GM18508 (cell line): ENCODE data around the gene MAPK7.

Experiments used
- ATAC-seq: cut with Tn5 transposase; IDR thresholded peaks from one replicate; pipeline ENCODE4 v1.9.1; 2021; ENCODE audit warnings: moderate number of reproducible peaks; ENCODE audit not compliant: insufficient read depth, unreplicated experiment

The MAPK7 gene

DNA sequence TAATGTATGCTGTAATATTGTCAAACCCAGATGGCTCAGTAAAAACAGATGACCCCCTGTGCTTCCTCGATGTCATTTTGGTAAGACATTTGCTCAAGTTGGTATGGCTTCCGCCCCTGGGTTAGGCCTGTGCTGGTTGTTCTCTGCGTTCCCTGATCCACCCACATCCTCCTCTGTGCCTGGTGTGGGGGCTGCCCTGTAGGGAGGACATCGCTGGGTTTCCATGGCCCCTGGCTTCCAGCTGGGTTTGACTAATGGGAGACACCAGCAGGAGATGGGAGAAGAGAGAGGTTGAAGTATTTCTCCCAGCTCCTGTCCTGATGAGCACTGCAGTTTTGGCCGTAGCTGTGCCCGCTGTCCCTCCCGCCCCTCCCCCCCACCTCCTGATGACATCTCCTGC, 13.1 kb downstream of the MAPK7 start:
- no peak for ATAC-seq

DNA sequence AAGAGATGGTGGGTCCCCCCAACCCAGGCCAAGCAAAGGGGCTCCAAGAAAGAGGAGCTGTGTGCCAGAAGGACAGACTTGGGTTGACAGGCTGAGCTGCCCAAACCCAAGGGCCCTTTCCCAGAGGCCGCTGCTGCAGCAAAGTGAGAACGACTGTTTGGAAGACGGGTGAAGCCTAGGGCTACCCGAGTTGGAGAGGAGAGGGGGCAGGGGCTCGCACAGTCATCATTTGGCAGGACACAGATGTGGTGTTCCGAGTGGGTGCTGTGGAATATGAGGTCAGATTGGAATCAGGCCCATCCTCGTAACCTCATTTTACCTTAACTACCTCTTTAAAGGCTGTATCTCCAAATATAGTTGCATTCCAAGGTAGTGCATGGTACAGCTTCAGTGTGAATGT, 14.0 kb downstream of the MAPK7 start:
- no peak for ATAC-seq

DNA sequence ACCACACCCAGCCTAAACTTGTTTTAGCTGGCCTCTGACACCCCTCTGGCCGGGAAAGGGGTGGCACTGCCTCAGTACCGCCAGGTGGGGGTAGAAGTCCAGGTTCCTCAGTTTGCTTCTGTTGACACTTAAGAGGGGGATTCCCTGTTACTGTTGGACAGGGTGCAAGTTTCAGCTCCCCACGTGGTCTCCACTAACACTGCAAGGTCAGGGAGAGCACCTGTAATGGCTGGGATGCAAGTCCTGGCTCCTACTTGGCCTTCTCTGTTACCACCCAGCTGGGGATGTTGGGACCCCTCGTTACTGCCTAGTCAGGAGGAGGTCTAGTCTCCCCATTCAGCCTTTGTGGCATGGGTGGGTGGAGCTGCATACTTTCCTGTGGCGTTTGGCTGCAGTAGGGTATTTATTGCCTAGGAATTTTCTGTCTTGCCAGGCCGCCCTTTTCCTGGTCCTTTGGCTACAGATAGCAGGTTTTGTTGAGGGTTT, 19.3 kb downstream of the MAPK7 start:
- ATAC-seq, result no peak

DNA sequence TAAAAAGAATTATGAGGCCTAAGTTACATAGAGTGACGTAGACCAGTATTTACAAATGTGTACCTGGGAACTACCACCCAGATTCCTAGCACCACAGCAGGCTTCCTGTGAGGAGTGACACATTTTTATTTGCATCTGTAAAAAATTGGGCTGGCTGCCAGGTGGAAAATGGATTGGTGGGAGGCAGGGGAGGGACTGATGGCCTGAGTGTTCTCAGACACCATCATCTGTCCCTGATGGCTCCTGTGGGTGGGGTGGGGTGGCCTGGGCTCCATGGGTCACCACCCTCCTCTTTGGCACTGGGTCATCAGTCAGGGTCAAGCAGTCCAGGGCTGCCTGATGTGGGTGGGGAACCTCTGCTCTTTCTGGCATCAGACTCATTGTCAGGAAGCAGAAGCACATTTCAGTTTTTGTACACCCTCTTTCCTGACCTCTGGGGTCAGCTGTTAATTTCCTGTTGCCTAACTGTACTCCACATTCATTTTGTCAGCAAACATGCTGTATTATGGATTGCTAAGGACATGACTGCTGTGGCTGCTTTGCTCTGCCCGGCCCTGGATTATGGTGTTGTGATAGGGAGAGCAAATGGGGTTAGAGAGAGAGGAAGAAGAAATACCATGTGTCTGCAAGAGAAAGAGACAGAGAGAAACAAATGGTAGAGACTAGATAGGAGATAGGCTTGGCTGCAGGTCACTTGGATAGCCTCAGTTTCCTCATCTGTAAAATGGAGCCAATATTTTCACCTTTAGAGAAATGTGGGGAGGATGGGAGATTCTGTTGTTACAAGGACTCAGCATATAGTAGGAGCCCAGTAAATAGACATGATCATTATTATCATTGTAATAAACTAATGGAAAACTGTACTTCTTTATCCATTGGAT, 20.2 kb downstream of the MAPK7 start:
- no peak for ATAC-seq

DNA sequence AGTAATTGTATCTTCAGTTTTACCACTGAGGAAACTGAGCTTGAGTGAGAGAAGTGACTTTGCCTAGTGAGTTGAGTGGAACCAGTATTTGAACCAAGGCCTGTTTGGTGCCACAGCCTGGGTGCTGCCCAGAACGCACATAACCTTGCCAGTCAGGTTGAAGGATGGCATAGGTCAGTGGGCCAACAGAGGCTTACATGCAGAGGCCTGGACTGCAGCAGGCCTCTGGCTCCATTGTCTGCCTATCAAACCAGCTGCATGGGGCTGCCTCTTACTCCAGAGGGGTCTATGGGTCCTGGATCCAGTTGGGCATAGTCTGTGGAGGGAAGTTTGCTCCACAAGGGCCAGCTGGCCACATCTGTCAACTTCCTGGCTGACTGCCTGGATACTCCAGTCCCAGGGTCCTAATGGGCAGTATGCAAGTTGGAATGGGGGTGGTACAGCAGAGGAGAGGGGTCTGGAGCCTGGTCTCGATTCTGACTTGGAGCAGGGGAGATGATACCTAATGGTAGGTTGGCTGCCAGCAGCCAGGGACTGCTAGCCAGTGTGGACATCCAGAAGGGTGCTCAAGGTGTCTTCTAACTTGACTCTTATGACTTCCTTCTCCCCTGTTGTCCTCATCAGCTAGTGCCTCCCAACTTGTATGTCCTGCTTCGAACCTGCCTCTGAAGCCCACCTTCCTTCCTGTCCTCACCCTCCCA, 21.6 kb downstream of the MAPK7 start:
- no peak for ATAC-seq

DNA sequence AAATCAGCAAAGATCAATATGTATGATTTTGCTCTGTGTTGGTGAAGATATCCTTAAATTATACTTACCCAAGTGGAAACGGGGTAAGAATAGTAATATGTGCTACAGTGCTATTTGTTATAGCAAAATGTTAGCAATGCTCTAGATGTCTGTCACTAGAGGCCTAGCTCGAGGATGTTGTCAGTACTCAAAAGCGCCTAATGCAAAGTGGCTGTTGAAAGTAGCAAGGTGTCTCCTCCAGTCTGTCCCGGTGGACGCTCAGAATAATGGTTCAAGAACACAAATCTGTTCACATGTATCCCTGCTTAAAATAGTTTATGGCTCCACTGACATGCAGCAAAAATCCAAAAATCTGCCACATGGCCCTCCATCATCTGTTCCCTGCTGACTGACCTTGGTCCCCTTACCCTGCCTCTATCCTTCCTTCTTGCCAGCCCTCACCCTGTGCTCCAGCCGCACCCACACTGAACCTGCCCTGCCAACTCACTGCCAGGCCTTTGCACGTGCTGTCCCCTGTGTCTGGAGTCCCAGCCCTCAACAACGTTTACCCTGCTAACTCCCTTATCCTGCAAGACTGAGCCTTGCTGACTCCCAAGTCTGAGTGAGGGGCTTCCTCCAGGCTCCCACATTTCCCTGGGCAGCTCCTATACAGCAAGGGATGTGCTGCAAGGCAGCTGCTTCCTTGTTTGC, 23.2 kb downstream of the MAPK7 start:
- ATAC-seq, result no peak

DNA sequence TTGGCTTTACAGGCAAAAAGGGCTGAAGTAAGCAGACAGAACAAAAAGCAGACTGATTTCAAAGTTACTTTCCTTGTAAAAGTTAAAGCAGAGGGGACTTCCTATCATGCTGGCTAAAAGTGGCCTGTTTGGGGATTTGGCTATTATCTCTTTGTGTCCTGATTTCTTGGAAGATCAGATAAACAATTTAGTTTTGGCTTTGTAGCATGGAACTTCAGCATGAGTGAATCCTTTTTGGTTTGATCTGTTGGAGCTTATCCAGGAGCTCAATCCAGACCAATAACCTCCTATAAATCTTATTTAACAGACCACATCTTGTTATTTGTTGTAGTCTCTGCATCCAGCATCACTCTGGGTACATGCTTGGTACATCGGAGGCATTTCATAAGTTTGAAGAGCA, 23.9 kb downstream of the MAPK7 start:
- no peak for ATAC-seq

DNA sequence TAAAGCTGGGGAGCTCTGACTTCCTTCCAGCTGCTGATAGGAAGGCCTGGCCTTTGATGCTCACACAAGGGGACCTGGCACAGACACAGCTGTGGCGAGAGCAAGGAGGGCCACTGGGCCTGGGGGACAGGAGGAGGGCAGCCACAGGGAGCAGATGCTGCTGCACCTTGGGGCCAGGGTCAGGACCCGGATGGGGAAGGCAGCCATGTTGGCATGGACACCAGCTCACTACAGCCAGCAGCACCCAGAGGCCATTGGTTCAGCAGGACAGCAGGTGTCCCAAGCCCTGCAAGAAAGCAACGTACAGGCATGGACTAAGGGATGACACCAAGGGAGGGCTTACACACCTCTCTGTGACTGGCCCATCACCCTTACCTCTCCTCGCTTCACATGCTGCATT, 24.7 kb downstream of the MAPK7 start:
- no peak for ATAC-seq

DNA sequence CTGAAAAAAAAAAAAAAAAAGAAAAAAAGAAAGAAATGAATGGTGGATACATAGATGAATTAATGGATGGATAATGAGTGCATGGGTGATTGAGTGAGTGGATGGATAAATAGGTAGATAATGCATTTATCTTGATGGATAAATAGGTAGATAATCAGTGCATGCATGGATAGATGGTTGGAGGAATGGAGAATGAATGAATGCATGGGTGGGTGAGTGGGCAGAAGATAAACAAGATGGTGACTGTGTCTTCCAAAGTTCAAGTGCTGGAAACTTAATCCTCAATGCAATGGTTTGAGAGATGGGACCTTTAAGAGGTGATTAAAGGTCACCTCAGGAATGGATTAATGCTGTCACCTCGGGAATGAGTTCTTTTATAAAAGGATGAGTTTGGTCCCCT, 26.0 kb downstream of the MAPK7 start:
- no peak for ATAC-seq

DNA sequence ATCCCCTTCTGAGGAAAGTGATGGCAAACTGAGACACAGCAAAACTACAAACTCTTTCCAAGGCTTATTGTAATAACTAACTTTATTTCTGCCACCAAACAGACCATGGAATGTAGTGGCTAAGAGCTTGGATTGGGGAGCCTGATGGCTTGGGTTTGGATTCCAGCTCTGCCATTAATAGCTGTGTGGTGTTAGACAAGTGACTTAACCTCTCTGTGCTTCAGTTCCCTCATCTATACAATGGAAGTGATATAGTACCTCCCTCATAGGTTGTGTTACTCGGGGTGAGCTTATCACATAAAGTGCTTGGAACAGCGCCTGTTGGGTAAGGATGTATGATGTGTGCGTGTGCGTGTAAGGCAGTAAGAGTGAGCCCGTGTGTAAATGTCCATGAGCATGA, 26.8 kb downstream of the MAPK7 start:
- ATAC-seq, result no peak

DNA sequence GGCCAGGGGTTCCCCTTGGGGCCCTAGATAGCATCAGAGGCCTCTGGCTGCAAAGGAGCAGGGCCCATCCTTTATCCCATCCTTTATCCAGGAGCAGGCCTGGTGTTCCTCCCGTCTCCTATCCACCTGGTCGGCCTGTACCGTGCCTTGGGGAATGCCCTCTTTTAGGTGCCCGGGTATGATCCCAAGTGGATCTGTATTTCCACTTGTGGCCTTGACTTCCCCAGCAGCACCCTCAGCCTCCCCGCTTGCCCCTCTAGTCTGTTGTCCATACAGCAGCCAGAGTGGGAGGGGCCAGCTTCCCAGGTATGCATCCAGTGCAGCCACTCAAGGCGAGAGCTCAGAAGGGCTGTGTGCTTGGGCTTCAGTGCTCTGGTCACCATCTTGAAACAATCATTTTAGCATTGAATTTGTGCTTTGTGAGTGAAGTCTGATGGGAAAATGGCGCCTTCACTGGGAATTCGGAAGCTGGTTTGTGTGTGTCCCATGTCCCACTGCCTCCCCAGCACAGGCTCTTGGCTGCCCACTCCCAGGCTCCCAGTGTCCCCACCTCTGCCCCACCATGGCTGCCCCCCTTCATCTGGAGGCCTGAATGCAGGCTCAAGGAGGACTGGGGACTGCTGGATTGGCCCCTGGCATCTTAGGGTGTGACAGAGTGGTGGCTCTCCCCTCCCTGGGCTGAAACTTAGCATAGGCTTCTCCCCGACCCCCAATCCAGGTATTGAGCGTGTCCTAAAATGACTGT, 29.5 kb downstream of the MAPK7 start:
- ATAC-seq, result no peak

DNA sequence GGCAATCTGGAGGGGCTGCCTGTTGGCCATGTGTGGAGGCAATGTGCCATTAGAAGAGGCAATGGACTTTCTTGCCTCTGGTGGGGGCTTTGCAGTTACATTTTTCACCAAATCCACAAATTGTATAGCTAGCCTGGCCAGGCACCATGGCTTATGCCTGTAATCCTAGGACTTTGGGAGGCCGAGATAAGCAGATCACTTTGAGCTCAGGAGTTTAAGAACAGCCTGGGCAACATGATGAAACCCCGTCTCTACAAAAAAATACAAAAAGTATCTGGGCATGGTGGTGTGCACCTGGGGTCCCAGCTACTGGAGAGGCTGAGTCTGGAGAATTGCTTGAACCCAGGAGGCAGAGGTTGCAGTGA, 30.0 kb downstream of the MAPK7 start:
- ATAC-seq, result no peak

DNA sequence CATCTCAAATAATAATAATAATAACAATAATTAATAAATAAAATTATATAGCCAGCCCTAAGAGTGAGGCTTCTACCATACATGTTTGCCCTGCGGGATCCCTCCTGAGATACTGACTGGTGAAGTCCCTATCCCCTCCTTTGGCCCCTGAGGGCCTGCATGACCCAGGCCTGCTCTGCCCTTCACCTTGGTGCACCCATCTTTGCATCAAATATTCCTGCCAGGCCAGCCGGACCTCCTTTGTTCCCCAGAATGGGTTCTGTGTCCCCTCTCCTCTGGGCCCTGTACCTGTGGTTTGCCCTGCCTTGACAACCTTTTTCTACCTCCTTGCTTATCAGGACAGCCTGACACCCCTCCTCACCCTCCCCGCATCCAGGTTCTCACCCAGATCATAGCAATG, 30.8 kb downstream of the MAPK7 start:
- no peak for ATAC-seq

DNA sequence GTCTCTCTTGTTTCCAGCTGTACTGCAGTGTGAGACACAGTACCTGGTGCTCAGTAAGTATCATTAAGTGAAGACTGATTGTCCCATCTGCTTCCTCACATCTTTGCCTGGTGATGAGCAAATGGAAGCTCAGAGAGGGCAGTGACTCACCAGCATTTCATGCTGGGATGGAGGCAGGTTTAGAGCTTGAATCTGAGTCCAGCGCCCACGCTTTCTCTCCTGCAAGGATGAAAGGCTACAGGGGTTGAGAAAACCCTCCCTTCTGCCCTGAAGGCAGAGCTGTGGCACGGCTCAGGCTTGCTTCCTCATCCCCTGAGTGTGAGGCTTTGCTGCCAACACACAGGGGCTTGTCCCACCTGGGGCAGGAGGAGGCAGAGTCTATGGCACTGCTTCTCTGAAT, 31.2 kb downstream of the MAPK7 start:
- no peak for ATAC-seq

DNA sequence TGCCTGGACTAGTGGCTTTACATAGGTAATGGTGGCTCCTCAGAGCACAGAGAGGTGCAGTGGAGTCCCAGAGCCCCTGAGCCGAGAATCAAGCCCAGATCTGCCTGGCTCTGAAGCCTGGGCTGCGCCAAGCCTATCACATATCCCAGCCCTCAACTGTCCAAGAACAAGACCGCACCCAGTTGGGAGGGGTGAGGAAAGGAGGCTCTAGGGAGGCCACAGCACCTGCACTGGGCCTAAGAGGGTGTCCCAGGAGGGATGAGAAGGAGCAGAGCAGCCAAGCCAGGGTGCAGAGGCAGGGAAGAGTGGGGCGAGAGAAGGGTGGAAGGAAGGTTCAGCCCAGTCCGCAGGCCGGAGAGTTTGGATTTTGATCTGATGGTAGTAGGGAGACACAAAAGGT, 31.8 kb downstream of the MAPK7 start:
- no peak for ATAC-seq

DNA sequence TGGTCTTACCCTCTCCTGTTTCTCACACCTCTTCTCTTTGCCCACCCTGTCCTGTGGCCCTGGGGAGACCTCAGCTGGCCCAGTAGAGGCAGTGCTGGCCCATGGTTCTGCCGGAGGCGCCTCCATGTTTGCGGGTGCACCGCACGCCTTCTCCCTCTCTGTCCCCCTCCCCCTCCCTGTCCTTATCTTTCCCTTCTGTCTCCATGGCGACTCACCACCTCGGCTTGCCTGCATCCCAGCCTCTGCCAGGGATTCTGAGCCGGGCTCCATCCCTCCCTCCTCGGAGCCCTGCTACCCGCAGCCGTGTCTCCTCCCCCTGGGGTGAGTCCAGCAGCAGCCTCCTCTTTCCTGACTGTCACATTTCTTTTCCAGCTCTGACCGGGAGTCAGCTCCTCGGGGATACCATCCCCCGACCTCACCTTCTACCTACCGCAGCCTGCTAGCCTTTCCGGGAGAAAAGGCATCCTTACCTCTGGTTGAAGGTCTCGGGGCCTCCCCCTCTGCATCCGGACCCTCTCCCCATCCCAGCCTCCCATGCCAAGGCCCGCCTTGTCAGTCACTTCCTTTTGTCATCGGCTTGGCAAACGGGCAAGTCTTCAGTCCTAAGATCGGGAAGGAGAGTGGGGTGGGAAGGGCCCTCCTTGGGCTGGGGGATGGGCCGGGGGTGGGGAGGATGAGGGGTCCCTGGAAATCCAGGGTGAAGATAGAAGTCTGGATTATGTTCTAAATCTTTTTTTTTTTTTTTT, 32.8 kb downstream of the MAPK7 start, which contains the start of gene RNF112:
Gene RNF112, plus strand, starts transcription at position 358 of the 746 bp plus-strand sequence. Its CDS starts 177 bp downstream, at position 535.
- ATAC-seq, result no peak

DNA sequence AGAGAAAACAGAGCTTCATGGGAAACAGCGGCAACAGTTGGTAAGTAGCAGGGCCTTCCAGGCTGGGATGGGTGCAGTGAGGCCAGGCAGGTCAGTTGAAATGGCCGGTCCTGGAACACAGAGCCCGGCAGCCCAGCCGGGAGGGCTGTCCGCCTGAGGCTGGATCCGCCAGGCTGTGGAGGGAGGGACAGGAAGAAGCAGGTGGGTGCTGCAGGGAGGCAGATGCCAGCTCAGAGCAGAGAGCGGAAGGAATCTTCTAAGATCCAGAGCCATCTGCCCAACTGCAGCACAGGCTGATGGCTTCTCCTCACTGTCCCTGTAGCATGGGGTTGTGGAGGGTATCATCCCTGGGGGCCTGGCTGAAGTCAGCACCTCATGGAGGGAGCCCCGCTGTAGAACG, 33.3 kb downstream of the MAPK7 start:
- no peak for ATAC-seq

DNA sequence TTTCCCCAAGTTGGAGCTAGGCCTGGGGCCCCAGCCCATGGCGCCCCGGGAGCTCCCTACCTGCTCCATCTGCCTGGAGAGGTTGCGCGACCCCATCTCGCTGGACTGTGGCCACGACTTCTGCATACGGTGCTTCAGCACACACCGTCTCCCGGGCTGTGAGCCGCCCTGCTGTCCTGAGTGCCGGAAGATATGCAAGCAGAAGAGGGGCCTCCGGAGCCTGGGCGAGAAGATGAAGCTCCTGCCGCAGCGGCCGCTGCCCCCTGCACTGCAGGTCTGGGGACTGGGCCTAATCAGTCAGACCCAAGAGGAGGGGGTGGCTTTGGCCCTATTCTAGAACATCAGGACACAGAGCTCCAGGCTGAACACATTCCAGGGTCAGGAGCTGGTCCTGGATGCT, 34.2 kb downstream of the MAPK7 start:
- ATAC-seq, result no peak

DNA sequence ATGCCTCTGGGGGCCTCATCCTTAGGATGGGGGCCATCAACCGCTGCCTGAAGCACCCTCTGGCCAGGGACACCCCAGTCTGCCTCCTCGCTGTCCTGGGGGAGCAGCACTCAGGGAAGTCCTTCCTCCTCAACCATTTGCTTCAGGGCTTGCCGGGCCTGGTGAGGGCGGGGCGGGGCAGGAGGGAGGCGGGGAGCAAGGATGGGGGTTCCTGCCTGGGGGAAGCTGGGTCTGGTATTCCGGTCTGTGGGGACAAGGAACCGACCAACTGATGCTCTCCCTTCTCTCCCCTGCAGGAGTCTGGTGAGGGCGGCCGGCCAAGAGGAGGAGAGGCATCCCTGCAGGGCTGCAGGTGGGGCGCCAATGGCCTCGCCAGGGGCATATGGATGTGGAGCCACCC, 34.7 kb downstream of the MAPK7 start:
- ATAC-seq, result no peak

DNA sequence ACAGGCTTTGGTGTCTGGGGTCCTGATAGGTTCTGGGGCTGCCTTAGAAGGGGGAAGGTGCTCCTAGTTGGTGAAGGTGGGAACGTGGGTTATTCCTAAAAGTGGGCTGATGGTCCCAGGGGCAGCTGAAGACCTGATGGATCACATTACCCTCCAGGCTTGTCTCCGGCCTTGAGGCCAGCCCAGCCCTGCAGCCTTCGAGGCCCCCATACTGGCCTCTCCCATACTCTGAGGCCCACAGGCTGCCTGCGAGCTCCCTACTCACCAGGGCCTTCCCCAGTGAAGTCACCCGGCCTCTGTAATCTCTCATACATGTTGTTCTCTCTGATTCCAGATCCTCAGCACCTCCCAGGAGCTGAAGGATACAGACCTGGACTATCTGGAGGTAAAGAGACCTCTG, 35.5 kb downstream of the MAPK7 start:
- ATAC-seq, result no peak
